Tibial nerve (tissue), 4 donors: Measurements from ENCODE around the gene NPFFR1. TPM values are rescaled to one million over a fixed set of nuclear protein-coding genes. Genes with fewer than 3 reads are reported as not detected.

Experiments used
- DNase-seq, 2 donors: peaks; one replicate each; pipeline ENCODE4 v3.0.0-alpha.2; 2019; ENCODE audit warnings: low spot score in 2 of 2
- H3K27ac ChIP-seq, 4 donors: fragments of 200-600 bp; sonication (generic) in 3 of 4; one replicate each; pipeline ENCODE4 v1.5.1; 2017 to 2019; ENCODE audit warnings: mild to moderate bottlenecking in 1 of 4
- H3K27me3 ChIP-seq, 2 donors: fragments of 200-600 bp; sonication (generic) in 1 of 2; one replicate each; pipeline versions ENCODE4 v1.5.1 to v1.6.0; 2017 to 2019
- H3K36me3 ChIP-seq, 3 donors: fragments of 200-600 bp; sonication (generic); one replicate each; pipeline ENCODE4 v1.5.1; 2018 to 2019
- H3K4me1 ChIP-seq, 4 donors: fragments of 200-600 bp; sonication (generic) in 3 of 4; one replicate each; pipeline ENCODE4 v1.5.1; 2017 to 2019
- H3K4me3 ChIP-seq, 4 donors: fragments of 200-600 bp; sonication (generic) in 3 of 4; one replicate each; pipeline ENCODE4 v1.5.1; 2017 to 2019; ENCODE audit warnings: mild to moderate bottlenecking in 1 of 4, moderate library complexity in 1 of 4
- H3K9me3 ChIP-seq, 4 donors: fragments of 200-600 bp; sonication (generic) in 3 of 4; one replicate each; pipeline ENCODE4 v1.5.1; 2017 to 2019
- EP300 ChIP-seq, 2 donors: sonication (generic); formaldehyde crosslinking; IDR thresholded peaks; one replicate each; pipeline ENCODE4 v1.6.1; 2017; ENCODE audit warnings: antibody characterized with exemption in 2 of 2, mild to moderate bottlenecking in 1 of 2
- POLR2A ChIP-seq, 2 donors: fragments of 450-650 bp; IDR thresholded peaks; one replicate each; pipeline ENCODE4 v1.6.1; 2017; ENCODE audit warnings: antibody characterized with exemption in 2 of 2, mild to moderate bottlenecking in 2 of 2, moderate library complexity in 2 of 2
- WGBS, 2 donors: methylation state at CpG; one replicate each; pipeline ENCODE4 v1.1.5; 2018; 5-methylcytosine and 5-hydroxymethylcytosine counted together
- total RNA-seq, 4 donors: library from RNA; depleted of rRNA; stranded (reverse); fragments of >200 nt; gene quantifications; one replicate each; pipeline ENCODE4 v1.1.0, GENCODE V29; 2016
- TF ChIP-seq, protein P1 (sequence below), 5 experiments: fragments of 200-600 bp in 3 of 5; fragments of 450-650 bp in 2 of 5; sonication (generic) in 3 of 5; IDR thresholded peaks; one replicate each; pipeline ENCODE4 v1.5.1; 2016 to 2019; ENCODE audit warnings: antibody characterized with exemption in 5 of 5, mild to moderate bottlenecking in 3 of 5, moderate library complexity in 2 of 5

The NPFFR1 gene
- total RNA-seq, 4 donors from 2014 or later, result 1.8 to 5.7 (median 4.4) TPM

DNA sequence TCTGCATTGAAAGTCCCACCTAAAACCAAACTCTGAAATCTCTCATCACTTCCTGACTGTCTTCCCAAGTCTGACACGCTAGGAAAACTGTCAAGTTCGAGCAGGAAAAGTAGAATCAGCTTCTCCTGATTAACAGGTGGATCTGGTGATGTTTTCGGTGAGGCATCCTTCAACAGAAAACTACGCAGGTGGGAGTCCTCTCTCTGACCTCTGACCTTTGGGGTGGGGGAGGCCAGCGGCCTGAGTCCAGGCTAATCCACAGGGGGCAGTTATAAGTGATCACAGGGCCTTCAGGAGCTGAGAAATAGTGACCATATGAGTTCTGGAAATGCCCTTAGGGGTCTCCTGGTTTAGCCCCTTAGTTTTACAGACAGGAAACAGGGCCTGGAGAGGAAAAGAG lies 13.4 kb upstream of the NPFFR1 start:
- Histone ChIP-seq H3K27ac (peak overlapping the region; percentile 30 to 81 (median 68)), H3K4me3 (no peak overlapping the region), H3K36me3 (peaks cover 0 to 20% (median 0%) of the 10 kb centered on the region in 3 donors), H3K27me3 (no peaks in the 10 kb centered on the region), H3K9me3 (no peaks in the 10 kb centered on the region), H3K4me1 (peaks cover 0 to 18% (median 4%) of the 10 kb centered on the region in 4 donors)
- DNase-seq, result no peak
- TF ChIP-seq EP300 (IDR thresholded peaks at IDR 0.05), result no peak
- TF ChIP-seq, protein P1, sequence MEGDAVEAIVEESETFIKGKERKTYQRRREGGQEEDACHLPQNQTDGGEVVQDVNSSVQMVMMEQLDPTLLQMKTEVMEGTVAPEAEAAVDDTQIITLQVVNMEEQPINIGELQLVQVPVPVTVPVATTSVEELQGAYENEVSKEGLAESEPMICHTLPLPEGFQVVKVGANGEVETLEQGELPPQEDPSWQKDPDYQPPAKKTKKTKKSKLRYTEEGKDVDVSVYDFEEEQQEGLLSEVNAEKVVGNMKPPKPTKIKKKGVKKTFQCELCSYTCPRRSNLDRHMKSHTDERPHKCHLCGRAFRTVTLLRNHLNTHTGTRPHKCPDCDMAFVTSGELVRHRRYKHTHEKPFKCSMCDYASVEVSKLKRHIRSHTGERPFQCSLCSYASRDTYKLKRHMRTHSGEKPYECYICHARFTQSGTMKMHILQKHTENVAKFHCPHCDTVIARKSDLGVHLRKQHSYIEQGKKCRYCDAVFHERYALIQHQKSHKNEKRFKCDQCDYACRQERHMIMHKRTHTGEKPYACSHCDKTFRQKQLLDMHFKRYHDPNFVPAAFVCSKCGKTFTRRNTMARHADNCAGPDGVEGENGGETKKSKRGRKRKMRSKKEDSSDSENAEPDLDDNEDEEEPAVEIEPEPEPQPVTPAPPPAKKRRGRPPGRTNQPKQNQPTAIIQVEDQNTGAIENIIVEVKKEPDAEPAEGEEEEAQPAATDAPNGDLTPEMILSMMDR (IDR thresholded peaks at IDR 0.05), result no peak
- TF ChIP-seq POLR2A (IDR thresholded peaks at IDR 0.05), result no peak
- 50 to 55% methylated on average over 5 of the region's 5 CpGs for WGBS, 2 donors

DNA sequence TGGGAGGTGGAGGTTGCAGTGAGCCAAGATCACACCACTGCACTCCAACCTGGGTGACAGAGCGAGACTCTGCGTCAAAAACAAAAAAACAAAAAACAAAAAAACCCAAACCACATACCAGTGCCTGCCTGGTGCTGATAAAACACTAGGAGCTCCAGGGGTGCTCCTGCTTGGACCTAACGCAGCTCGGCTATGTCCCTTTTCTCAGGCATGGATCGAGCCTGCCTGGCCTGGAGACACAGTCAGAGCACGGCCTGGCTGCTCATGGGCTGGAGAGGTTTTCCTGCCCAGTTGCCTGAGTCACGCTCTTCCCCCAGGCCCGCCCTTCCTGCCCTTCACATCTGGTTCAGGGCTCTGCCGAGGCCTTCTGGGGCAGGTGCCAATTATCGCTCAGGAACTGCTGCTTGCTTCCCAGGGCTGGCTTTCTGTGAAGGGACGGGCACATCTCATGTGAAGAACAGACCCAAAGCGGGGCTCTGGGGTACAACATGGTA lies 12.6 kb upstream of the NPFFR1 start:
- WGBS, 2 donors, result 59 to 62% methylated on average over 11 to 12 of the region's 12 CpGs
- H3K4me1 ChIP-seq, result peaks cover 0 to 18% (median 4%) of the 10 kb centered on the region in 4 donors
- H3K9me3 ChIP-seq, result no peaks in the 10 kb centered on the region

DNA sequence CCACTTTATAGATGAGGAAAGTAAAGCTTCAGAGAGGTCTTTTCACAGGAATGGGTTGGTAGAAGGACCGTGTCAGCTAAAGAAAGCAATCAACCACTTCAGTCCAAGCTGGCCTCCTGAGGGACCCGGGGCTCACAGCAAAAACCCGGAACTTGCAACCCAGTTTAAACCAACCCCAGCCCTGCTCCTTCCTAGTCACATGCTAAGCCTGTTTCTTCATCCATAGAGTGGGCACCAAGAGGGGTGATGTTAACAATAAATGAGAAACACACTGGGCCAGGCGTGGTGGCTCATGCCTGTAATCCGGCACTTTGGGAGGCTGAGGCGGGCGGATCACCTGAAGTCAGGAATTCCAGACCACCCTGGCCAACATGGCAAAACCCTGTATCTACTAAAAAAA lies 12.1 kb upstream of the NPFFR1 start:
- Histone ChIP-seq H3K36me3 (peaks cover 0 to 14% (median 0%) of the 10 kb centered on the region in 3 donors), H3K27ac (peak overlapping the region; percentile 30 to 81 (median 68)), H3K27me3 (no peaks in the 10 kb centered on the region), H3K9me3 (no peaks in the 10 kb centered on the region), H3K4me1 (peaks cover 0 to 18% (median 4%) of the 10 kb centered on the region in 4 donors), H3K4me3 (no peak overlapping the region)
- no peak for DNase-seq
- TF ChIP-seq EP300 (IDR thresholded peaks at IDR 0.05) (no peak), POLR2A (IDR thresholded peaks at IDR 0.05) (no peak)
- TF ChIP-seq, protein P1 (IDR thresholded peaks at IDR 0.05), result no peak
- 89 to 90% methylated on average over 7 of the region's 7 CpGs for WGBS, 2 donors

More for the DNA sequence above, 12.6 kb upstream of the NPFFR1 start:
- peaks cover 0 to 20% (median 0%) of the 10 kb centered on the region in 3 donors for H3K36me3 ChIP-seq
- TF ChIP-seq EP300 (IDR thresholded peaks at IDR 0.05) (peak in 1 of 2 donors; percentile 81), POLR2A (IDR thresholded peaks at IDR 0.05) (no peak)
- TF ChIP-seq, protein P1 (IDR thresholded peaks at IDR 0.05), result peak in 1 of 5 experiments; percentile 8
- H3K27me3 ChIP-seq, result no peaks in the 10 kb centered on the region
- peak; percentile 78 to 80 for DNase-seq
- peak overlapping the region; percentile 30 to 81 (median 68) for H3K27ac ChIP-seq
- H3K4me3 ChIP-seq, result no peak overlapping the region

DNA sequence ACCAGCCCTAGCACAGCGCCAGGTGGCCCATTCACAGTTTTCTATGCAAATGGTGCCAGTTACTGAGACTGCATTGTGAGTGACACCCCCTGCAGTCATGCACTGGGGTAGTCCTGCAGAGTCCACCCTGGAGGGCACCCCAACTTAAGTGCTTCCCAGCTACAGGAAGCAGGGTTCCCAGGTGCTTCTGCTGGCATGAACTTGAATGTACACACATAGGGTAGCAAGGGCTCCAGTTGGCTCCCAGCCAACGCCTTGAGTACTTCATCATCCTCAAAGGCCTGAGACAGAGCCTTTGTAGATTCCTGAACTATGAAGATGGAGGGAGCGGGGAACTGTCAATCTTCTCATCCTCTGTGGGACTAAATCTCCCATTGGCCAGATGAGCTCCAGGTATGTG lies 11.5 kb upstream of the NPFFR1 start:
- H3K27ac ChIP-seq, result peak overlapping the region in 1 of 4 donors; percentile 81
- H3K9me3 ChIP-seq, result no peaks in the 10 kb centered on the region
- DNase-seq, result no peak
- peaks cover 0 to 21% (median 4%) of the 10 kb centered on the region in 4 donors for H3K4me1 ChIP-seq
- peaks cover 0 to 11% (median 0%) of the 10 kb centered on the region in 3 donors for H3K36me3 ChIP-seq
- H3K27me3 ChIP-seq, result no peaks in the 10 kb centered on the region
- TF ChIP-seq EP300 (IDR thresholded peaks at IDR 0.05) (no peak), POLR2A (IDR thresholded peaks at IDR 0.05) (no peak)
- TF ChIP-seq, protein P1 (IDR thresholded peaks at IDR 0.05), result no peak
- WGBS, 2 donors, result 78 to 92% methylated on average over 3 of the region's 3 CpGs
- no peak overlapping the region for H3K4me3 ChIP-seq

DNA sequence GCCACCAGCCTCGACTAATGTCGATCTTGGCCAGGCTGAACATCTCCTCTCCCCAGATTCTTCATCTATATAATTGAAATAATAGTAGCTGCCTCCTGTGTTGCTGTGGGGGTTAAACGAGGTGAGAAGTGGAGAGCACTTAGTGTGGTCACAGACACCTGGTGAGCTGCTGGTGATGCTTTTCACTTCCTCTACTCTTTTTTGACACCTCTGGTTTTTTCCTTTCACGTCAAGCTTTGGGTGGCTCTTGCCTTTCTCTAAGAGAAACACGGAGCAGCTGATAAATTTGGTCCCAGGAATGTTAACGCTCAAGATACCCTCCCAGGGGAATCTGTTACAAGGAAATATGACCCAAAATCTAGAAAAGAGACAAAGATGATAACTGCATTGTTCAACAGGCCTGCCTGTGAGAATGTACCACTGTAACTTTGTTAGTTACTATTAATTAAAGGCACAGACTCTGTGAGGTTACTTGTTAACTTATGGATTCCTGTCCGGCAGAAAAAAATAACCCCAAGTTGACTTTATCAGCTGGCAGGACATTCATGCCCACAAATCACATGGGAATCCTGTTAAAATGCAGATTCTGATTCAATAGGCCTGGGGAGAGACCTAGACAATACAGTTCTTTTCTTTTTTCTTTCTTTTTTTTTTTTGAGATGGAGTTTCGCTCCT lies 9.5 kb upstream of the NPFFR1 start:
- Histone ChIP-seq H3K36me3 (no peaks in the 10 kb centered on the region), H3K4me1 (peaks cover 0 to 26% (median 4%) of the 10 kb centered on the region in 4 donors), H3K4me3 (no peak overlapping the region), H3K27ac (no peak overlapping the region), H3K27me3 (no peaks in the 10 kb centered on the region), H3K9me3 (no peaks in the 10 kb centered on the region)
- 72% methylated on average over 8 of the region's 8 CpGs for WGBS, 2 donors
- TF ChIP-seq, protein P1 (IDR thresholded peaks at IDR 0.05), result no peak
- TF ChIP-seq EP300 (IDR thresholded peaks at IDR 0.05) (no peak), POLR2A (IDR thresholded peaks at IDR 0.05) (no peak)
- no peak for DNase-seq
